22Rv1 (cell line): ENCODE data around the gene ZNF414.

ENCODE experiments used
- ZFX ChIP-seq: fragments of 450-650 bp; IDR thresholded peaks from 2 replicates; pipeline ENCODE4 v1.6.1; 2017; ENCODE audit warnings: antibody characterized with exemption, borderline replicate concordance
- TF ChIP-seq, protein P1 (sequence below): fragments of 450-650 bp; IDR thresholded peaks from 2 replicates; pipeline ENCODE4 v1.5.1; 2017; ENCODE audit warnings: mild to moderate bottlenecking

DNA sequence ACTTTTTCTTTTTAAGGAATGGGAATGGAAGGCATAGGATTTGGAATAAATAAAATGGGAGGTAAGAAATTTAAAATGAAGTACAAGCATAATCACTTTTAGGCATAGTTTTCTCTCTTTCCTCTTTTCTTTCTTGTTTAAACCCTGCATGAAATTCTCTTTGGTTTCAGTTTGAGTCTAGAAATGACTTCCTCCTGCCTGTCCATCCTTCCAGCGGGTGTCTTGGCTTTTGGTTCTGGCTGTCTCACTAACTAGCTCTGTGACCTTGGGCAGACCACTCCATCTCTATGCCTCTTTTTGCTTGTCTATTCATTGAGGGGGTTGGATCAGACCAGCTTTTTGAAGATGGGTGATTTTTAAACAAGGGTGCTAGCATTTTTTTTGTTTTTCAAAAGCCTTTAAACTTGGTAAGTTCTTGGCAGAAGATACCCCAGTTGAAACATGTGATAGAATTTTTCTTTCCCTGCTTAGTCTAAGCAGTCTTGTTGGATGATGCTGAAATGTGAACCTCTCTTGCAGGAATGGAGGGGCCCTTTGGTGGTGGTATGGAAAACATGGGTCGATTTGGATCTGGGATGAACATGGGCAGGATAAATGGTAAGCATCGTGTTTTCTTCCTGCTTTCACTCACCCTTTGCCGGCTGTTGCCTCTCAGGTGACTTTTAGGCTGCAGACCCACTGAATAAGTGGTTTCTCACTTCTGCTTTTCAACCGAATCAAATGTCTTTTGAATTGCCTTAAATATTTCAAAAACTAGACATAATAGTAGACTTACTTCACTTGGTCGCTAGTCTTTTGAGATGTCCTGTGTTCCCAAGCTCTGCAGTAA, 40.1 kb downstream of the ZNF414 start:
- TF ChIP-seq, protein P1, sequence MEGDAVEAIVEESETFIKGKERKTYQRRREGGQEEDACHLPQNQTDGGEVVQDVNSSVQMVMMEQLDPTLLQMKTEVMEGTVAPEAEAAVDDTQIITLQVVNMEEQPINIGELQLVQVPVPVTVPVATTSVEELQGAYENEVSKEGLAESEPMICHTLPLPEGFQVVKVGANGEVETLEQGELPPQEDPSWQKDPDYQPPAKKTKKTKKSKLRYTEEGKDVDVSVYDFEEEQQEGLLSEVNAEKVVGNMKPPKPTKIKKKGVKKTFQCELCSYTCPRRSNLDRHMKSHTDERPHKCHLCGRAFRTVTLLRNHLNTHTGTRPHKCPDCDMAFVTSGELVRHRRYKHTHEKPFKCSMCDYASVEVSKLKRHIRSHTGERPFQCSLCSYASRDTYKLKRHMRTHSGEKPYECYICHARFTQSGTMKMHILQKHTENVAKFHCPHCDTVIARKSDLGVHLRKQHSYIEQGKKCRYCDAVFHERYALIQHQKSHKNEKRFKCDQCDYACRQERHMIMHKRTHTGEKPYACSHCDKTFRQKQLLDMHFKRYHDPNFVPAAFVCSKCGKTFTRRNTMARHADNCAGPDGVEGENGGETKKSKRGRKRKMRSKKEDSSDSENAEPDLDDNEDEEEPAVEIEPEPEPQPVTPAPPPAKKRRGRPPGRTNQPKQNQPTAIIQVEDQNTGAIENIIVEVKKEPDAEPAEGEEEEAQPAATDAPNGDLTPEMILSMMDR = no peak
- no peak for TF ChIP-seq ZFX
